ENCODE data around the gene PHACTR3.

GRCh38 chr20:59575653-59576052 is 28.7 kb upstream of the PHACTR3 start:
- no peak for TF ChIP-seq CTCF (IDR thresholded peaks at IDR 0.05; ENCODE audit: extremely low read depth in 1 of 2, insufficient read depth in 1 of 2, low read depth in 1 of 2, low read length in 2 of 2)
- TF ChIP-seq POLR2A (IDR thresholded peaks at IDR 0.05; ENCODE audit: low read depth, low read length), result no peak
- TF ChIP-seq GATA2 (IDR thresholded peaks at IDR 0.05; ENCODE audit: insufficient read depth, insufficient read length, low read depth, low read length), result no peak
- TF ChIP-seq EZH2 (IDR thresholded peaks at IDR 0.05; ENCODE audit: borderline replicate concordance, low read depth, low read length, severe bottlenecking), result no peak
